ENCODE data around the gene IFNAR2. TPM values are rescaled to one million over a fixed set of nuclear protein-coding genes. Genes with fewer than 3 reads are reported as not detected.

Gene IFNAR2
- total RNA-seq, 2 experiments from 2014 or later = 22.1 to 93.5 TPM

DNA sequence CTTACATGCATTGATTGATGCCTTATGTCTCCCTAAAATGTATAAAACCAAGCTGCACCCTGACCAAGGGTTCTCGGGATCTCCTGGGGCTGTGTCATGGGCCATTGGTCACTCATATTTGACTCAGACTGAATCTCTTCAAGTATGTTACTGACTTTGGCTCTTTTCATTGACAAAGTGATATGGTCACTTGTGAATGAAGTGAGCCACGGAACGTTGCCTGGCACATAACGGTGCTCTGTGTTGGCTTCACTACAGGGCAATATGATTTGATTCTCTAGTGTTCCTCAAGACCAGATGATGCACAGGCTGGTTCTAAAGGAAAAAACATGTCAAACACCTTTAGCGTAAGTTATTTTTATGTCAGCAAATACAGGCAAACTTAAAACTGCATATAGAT is 25.0 kb downstream of the IFNAR2 start:
- POLR2A ChIA-PET = no interaction called here
- no TSS peak for BruUV-seq (replicated peaks)
- intact Hi-C loops (cut with micrococcal nuclease; ENCODE audit: unreplicated experiment) = no loop called here

DNA sequence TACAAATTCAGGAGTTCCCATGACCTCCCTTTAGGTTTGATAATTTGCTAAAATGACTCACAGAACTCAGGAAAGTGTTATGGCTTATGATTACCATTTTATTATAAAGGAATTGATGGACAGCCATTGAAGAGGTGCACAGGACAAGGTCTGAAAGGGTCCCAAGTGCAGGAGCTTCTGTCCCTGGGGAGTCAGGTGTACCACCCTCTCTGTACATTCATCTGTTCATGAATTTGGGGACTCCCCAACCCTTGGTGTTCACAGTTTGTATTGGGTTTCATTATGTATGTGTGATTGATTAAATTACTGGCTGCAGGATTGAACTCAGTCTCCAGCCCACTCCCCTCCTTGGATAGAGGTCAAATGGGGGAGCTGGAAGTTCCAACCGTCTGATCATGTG is 25.7 kb downstream of the IFNAR2 start:
- Histone ChIP-seq H3K79me2 (ENCODE audit: insufficient read depth, low read depth, low read length) (peaks cover 9% of the 10 kb centered on the region; the same call in 1 of the 2 replicates), H3K27ac (ENCODE audit: low read depth, low read length, poor library complexity, severe bottlenecking) (no peak overlapping the region), H3K4me2 (ENCODE audit: low read length) (no peak overlapping the region), H3K9me2 (ENCODE audit: insufficient read depth, low read length) (no peaks in the 10 kb centered on the region), H2AFZ (ENCODE audit: low read length) (no peak overlapping the region), H3K4me3 (ENCODE audit: low read depth, low read length, poor library complexity, severe bottlenecking) (no peak overlapping the region), H3K4me1 (ENCODE audit: insufficient read depth, low read length, poor library complexity, severe bottlenecking) (peaks cover 16% of the 10 kb centered on the region), H3K36me3 (ENCODE audit: insufficient read depth, low read length) (peaks cover 100% of the 10 kb centered on the region), H3K9me3 (ENCODE audit: low read length) (no peaks in the 10 kb centered on the region), H4K20me1 (ENCODE audit: insufficient read depth, low read length) (no peaks in the 10 kb centered on the region; the same call in 1 of the 2 replicates)
- intact Hi-C loops (cut with micrococcal nuclease; ENCODE audit: unreplicated experiment) = no loop called here
- BruUV-seq (replicated peaks) = no TSS peak
- ChIA-PET CTCF (ENCODE audit: unreplicated experiment) (no interaction called here), POLR2A (interaction anchor here (0.5 to 1.5 kb wide), 4 partner anchors 10 to 51 kb away, joined by 3 to 8 read pairs (median 3); no protein-coding TSS in a partner anchor)
- no peak for TF ChIP-seq EZH2phosphoT487 (IDR thresholded peaks at IDR 0.05; ENCODE audit: borderline replicate concordance, low read depth, low read length)
- TF ChIP-seq, protein P1, sequence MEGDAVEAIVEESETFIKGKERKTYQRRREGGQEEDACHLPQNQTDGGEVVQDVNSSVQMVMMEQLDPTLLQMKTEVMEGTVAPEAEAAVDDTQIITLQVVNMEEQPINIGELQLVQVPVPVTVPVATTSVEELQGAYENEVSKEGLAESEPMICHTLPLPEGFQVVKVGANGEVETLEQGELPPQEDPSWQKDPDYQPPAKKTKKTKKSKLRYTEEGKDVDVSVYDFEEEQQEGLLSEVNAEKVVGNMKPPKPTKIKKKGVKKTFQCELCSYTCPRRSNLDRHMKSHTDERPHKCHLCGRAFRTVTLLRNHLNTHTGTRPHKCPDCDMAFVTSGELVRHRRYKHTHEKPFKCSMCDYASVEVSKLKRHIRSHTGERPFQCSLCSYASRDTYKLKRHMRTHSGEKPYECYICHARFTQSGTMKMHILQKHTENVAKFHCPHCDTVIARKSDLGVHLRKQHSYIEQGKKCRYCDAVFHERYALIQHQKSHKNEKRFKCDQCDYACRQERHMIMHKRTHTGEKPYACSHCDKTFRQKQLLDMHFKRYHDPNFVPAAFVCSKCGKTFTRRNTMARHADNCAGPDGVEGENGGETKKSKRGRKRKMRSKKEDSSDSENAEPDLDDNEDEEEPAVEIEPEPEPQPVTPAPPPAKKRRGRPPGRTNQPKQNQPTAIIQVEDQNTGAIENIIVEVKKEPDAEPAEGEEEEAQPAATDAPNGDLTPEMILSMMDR (conservative IDR thresholded peaks at IDR 0.05; ENCODE audit: low read length) = no peak
- no peak for DNase-seq (ENCODE audit: low spot score)

More for the DNA sequence above, 25.0 kb downstream of the IFNAR2 start:
- Histone ChIP-seq H3K9me3 (ENCODE audit: low read length) (no peaks in the 10 kb centered on the region), H3K9me2 (ENCODE audit: insufficient read depth, low read length) (no peaks in the 10 kb centered on the region), H4K20me1 (ENCODE audit: insufficient read depth, low read length) (no peaks in the 10 kb centered on the region), H2AFZ (ENCODE audit: low read length) (no peak overlapping the region), H3K36me3 (ENCODE audit: insufficient read depth, low read length) (peaks cover 100% of the 10 kb centered on the region), H3K4me3 (ENCODE audit: low read depth, low read length, poor library complexity, severe bottlenecking) (no peak overlapping the region), H3K27ac (ENCODE audit: low read depth, low read length, poor library complexity, severe bottlenecking) (no peak overlapping the region), H3K4me1 (ENCODE audit: insufficient read depth, low read length, poor library complexity, severe bottlenecking) (peaks cover 10% of the 10 kb centered on the region), H3K4me2 (ENCODE audit: low read length) (no peak overlapping the region), H3K79me2 (ENCODE audit: insufficient read depth, low read depth, low read length) (peaks cover 7% of the 10 kb centered on the region; the same call in 1 of the 2 replicates)
- no peak for TF ChIP-seq EZH2phosphoT487 (IDR thresholded peaks at IDR 0.05; ENCODE audit: borderline replicate concordance, low read depth, low read length)
- TF ChIP-seq, protein P1 (conservative IDR thresholded peaks at IDR 0.05; ENCODE audit: low read length) = no peak
- CTCF ChIA-PET (ENCODE audit: unreplicated experiment) = no interaction called here
- DNase-seq (ENCODE audit: low spot score) = no peak

DNA sequence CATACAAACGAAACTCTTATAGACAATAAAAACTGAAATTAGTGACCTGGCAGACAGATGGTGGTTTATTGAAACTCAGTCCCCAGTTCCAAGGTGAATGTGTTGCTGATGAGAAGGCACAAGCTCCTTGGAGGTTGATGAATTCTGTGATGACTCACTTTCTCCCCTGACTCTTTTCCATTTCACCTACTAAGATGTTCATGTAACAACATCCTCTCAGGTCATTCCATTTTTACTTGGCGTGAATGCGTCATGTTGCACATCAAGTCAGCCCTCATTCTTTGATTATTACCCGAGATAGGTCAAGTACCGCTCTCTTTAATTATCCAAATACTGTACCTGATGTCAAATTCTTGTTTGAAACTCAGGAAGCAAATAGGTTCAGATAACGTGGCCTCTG is 26.3 kb downstream of the IFNAR2 start:
- DNase-seq (ENCODE audit: low spot score) = no peak
- CTCF ChIA-PET (ENCODE audit: unreplicated experiment) = no interaction called here
- Histone ChIP-seq H3K4me1 (ENCODE audit: insufficient read depth, low read length, poor library complexity, severe bottlenecking) (peaks cover 22% of the 10 kb centered on the region), H3K9me3 (ENCODE audit: low read length) (no peaks in the 10 kb centered on the region), H3K36me3 (ENCODE audit: insufficient read depth, low read length) (peaks cover 98% of the 10 kb centered on the region), H3K4me2 (ENCODE audit: low read length) (no peak overlapping the region), H3K4me3 (ENCODE audit: low read depth, low read length, poor library complexity, severe bottlenecking) (no peak overlapping the region), H3K27ac (ENCODE audit: low read depth, low read length, poor library complexity, severe bottlenecking) (no peak overlapping the region), H4K20me1 (ENCODE audit: insufficient read depth, low read length) (no peaks in the 10 kb centered on the region; the same call in 1 of the 2 replicates), H2AFZ (ENCODE audit: low read length) (no peak overlapping the region), H3K79me2 (ENCODE audit: insufficient read depth, low read depth, low read length) (peaks cover 14% of the 10 kb centered on the region; the same call in 1 of the 2 replicates), H3K9me2 (ENCODE audit: insufficient read depth, low read length) (no peaks in the 10 kb centered on the region)
- POLR2A ChIA-PET = interaction anchor here (0.6 to 1.5 kb wide), 3 partner anchors 10 to 39 kb away, joined by 3 read pairs; no protein-coding TSS in a partner anchor
- no peak for TF ChIP-seq EZH2phosphoT487 (IDR thresholded peaks at IDR 0.05; ENCODE audit: borderline replicate concordance, low read depth, low read length)
- TF ChIP-seq, protein P1 (conservative IDR thresholded peaks at IDR 0.05; ENCODE audit: low read length) = no peak
- intact Hi-C loops (cut with micrococcal nuclease; ENCODE audit: unreplicated experiment) = no loop called here
- no TSS peak for BruUV-seq (replicated peaks)

Measured in OCI-LY7 (cell line).